Endometrial microvascular endothelial cells (primary cell): ENCODE data around the gene DZIP1L. TPM values are rescaled to one million over a fixed set of nuclear protein-coding genes. Genes with fewer than 3 reads are reported as not detected.
"Not testable (repeated sequence)": the region's sequence is repeated elsewhere in the genome, so short reads cannot be mapped to it uniquely, and the experiment has no call there.

ENCODE experiments used
- in situ Hi-C: cut with HindIII; loops from 2 replicates; pipeline ENCODE4 v1.10.0; 2017; ENCODE audit warnings: low sequenced_read_pairs, low pct_unique_long_range_greater_than_20kb; ENCODE audit errors: inconsistent ontology term
- total RNA-seq: library from RNA; depleted of rRNA; stranded (reverse); fragments of >200 nt; gene quantifications from one replicate; pipeline ENCODE4 v1.2.3, GENCODE V29; 2015; ENCODE audit errors: inconsistent ontology term

DZIP1L gene
- total RNA-seq, 1 donor from 2014 or later: 7.8 TPM

DNA sequence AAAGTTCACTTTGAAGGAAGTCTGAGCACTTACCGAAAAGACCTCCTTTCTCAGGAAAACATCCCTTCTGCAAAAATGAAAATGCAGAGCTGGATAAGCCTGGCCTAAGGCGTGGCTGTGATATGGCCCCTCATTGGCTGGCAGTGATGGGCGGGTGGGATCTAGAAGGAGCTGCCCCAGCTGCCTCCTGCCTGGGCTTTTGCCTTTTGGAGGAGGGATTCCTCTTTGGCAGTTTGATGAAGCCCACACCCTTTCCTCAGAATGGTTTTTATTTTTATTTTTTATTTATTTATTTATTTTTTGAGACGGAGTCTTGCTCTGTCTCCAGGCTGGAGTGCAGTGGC is 4.0 kb upstream of the DZIP1L start:
- in situ Hi-C loops: no loop called here

DNA sequence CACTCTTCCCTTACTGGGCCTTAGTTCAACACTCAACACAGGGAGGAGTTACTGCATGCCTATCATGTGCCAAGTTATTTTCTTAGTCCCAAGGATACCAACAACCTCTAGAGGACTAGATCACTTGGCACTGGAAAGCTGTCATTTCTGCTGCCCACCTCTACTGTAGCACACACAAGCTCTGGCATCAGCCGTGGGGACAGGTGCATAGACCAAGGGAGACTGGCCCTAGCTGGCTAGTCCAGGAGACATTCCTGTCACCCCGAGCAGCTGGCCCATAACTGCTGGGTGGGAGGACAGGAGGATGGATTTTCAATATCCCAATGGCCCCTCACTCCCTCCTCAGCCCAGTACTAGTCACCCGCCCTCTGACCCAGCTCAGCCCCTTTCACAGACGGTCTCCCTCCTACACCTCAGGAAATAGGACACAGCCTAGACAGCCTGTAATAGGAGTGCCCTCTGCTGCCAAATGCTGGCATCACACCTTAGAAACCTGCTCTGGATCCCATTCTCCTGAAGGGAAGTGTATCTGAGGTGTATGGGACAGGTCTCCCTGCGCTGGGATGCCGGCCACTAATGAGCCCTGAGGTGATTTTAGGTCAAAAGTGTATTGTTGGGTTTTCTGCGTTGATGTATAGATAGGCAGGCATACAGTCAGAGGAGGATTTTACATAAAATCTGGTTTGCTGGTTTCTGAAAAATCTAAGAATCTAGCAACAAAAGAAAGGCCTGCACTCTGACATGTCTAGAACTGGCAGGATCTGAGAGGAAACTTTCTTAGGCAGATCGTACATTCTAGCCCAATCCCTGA is 3.4 kb upstream of the DZIP1L start:
- in situ Hi-C loops: no loop called here

DNA sequence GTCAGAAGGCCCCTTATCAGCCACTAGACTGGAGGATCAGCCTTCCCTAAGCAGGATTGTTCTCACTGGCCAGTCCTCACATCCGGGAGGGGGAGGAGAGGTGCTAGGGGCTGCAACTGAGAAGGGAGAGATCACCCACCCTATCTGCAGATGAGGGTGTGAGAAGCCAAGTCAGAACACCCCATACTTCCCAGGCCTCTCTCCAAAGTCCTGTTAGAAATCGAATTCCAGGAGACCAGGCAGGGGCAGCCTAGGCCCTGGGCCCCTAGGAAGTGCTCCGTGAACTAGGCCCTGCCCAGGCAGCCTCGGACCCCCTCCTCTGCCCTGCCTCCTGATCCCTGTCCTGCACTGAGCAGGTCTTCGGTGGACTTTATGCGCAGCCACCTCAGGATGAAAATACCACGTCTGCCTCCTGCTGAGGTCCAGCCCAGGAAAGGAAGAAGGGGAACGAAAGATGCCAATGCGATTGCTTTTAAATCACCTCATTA is 933 bp downstream of the DZIP1L start:
- in situ Hi-C loops: no loop called here

DNA sequence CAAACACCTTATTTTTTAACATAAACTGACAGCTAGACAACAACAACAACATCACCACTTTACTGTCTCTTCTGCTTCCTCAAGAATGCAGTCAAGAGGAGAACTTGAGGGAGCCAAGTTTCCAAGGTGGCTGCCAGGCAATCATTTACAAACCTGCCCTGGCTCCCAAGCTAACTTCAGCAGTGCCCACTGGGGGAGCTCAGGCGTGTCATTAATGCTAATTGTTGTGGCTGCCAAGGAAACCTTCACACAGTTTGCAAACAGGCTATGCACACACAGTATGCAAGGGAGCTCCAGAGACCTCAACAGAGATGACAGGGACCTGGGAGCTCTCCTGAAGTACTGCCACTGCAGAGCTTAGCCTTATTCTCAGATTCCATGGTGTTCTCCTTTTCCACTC is 2.1 kb downstream of the DZIP1L start:
- in situ Hi-C loops: no loop called here

DNA sequence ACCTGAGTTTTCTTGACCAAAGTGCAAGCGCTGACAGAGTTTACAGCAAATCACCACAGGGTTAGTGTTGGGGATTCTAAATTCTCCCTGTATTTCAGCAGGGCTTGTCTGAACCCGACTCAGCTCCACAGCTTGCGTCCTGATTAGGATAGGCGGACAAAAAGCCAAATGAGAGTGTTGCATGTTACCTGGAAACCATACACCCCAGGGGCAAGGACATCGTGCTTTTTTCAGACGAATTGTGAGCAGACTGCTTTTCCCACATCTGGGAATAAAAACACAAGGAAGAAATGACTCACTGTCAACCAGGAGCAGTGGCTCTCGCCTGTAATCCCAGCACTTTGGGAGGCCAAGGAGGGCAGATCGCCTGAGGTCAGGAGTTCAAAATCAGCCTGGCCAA is 3.0 kb downstream of the DZIP1L start:
- in situ Hi-C loops: no loop called here

DNA sequence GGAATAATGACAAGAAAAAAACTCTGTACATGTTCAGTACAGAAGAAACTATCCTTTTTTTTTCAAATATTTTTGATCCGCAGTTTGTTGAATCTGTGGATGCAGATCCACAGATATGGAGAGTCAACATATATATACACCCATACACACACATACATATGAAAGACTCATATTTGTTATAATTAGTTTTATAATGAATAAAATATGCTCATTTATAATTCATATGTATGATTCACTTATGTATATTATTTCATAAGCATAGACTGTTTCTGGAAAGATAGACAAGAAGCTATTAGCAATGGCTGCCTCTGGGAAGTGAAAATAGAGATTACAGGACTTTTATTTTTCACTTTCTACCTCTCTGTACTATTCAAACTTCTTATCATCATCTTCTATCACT is 9.8 kb downstream of the DZIP1L start:
- in situ Hi-C loops: no loop called here

DNA sequence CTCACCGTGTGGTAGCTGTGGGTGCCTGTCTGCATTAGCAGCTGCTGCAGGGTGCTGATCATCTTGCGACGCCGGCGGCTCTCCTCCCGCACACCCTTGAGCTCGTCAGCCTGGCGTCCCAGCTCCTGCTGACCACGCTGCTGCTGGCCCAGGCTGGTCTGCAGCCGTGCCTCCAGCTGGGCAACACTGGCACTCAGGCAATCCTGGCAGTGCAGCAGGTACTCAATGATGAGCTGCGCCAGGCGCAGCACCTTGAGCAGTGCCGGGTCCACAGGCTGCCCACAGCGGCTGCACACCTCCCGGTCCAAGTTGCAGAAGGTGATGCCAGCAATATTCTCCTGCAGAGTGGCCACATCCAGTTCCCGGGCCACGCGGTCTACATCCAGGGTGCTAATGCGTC is 11.9 kb downstream of the DZIP1L start:
- in situ Hi-C loops: no loop called here

DNA sequence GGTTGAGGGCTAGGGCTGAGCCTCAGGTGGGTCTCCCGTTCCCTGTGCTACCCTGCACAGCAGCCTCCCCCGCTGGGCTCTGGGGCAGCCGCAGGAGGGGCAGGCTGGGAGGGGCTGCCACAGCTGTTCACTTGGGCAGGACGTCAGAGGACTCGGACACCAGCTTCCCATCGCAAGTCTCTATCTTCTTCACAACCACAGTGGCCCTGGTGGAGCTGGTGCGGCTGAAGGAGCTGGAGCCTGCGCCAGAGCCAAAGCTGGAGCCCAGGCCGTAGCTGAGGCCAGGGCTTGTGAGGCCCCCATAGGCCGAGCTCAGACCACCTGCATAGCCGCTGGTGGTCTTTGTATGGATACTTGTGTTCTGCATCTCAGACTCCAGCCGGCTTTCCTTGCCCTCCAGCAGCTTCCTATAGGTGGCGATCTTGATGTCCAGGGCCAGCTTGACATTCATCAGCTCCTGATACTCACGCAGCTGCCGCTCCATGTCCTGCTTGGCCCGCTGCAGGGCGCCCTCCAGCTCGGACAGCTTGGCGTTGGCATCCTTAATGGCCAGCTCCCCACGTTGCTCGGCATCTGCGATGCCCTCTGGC is 14.0 kb downstream of the DZIP1L start:
- in situ Hi-C loops: not testable (repeated sequence)

DNA sequence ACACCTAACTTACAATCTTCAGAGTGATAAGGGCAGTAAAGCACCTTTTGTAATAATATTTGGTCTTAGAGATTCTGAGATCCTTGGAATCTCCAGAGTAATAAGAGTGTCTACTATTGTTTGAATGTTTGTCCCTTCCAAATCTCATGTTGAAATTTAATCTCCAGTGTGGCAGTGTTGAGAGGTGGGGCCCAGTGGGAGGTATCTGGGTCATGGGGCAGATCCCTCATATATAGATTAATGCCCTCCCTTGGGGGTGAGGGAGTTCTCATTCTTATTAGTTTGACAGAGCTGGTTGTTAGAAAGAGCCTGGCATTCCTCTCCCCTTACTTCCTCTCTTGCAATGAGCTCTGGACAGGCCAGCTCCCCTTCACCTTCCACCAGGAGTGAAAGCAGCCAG is 16.0 kb downstream of the DZIP1L start:
- in situ Hi-C loops: no loop called here

DNA sequence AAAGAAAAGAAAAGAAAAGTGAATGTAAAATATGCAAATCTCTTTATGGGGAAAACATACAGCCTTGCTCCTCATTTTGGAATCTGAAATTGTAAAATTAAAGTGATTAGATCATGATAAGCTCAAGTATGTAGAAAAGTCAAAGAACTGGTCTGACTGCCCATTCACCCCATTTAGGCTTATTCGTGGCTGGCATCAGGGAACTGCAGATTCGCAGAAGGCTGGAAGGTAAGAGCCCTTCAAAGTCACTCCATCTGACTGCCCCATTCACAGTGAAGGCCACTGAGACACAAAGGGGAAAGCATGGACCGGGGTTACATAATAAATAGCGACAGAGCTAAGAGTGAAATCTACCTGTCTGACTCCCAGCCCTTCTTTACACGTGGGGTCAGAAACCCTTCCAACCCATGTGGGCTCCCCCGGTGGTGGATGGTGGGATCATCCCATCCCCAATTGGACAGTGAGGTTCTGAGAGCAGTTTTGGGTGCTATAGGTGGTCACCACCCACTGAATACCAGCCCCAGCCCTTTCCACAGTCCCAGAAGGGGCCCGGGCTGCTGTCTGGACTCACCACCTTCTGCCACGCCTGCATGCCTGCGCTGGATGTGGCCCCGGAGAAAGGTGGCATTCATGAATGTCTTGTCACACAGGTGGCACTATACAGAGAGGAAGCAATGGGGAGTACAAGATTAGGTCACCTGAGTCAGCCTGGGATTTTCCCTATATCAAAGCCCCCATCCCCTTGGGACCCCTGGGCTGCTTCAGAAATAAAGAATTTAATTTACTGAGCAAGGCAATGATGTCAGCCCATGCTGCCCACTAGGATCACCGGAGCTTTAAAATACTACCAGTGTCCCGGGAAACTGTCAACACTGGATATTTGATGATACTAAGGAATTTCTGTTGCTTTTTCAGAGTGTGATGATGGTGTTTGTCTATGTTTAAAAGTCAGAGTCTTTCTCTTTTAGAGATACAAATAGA is 17.9 kb downstream of the DZIP1L start:
- in situ Hi-C loops: no loop called here

DNA sequence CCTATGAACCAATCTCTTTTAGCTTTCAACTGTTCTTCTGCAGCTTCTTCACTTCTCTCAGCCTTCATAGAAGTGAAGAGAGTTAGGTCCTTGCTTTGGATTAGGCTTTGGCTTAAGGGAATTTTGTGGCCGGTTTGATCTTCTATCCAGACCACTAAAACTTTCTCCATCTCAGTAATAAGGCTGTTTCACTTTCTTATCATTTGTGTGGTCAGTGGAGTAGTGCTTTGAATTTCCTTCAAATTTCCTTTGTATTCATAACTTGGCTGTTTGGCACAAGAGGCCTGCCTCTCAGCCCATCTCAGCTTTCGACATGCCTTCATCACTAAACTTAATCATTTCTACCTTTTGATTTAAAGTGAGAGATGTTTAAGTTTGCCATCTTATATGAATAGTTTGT is 21.7 kb downstream of the DZIP1L start:
- in situ Hi-C loops: no loop called here

DNA sequence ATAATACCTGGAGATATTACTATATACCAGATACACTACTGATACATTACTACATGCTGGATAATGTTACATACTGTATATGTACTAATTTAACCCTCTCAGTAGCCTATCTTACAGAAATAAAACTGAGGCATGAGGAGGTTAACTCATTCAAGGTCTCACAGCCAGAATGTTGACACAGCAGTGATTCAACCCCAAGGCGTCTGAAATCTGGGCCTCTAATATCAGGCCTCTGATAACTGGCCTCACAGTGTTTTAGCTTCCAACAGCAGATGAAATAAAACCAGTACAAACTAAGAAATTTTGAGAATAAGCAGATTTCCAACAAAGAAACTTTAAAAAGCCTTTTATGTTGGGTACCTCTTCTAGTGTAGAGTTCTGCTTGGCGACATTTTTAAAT is 23.4 kb downstream of the DZIP1L start:
- in situ Hi-C loops: no loop called here

DNA sequence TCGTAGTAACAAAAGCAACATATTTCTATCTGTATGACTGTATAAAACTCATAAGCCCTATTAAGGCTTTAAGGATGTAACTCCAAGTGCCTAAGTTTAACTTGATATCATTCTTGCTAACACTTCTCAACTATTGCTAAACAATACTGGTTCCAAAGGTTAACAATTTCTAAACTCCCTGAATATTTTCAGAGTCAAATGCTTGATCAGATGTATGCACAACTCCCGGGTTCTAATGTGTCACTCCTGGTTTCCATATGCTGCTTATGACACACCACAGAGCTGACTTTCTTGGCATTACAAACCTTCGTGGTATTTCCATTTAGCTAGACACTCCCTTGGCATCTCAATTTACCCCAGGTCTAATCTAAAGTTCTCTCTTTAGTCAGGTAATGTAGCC is 26.3 kb downstream of the DZIP1L start:
- in situ Hi-C loops: no loop called here

DNA sequence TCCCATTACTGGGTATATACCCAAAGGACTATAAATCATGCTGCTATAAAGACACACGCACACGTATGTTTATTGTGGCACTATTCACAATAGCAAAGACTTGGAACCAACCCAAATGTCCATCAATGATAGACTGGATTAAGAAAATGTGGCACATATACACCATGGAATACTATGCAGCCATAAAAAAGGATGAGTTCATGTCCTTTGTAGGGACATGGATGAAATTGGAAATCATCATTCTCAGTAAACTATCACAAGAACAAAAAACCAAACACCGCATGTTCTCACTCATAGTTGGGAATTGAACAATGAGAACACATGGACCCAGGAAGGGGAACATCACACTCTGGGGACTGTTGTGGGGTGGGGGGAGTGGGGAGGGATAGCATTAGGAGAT is 29.7 kb downstream of the DZIP1L start:
- in situ Hi-C loops: not testable (repeated sequence)

DNA sequence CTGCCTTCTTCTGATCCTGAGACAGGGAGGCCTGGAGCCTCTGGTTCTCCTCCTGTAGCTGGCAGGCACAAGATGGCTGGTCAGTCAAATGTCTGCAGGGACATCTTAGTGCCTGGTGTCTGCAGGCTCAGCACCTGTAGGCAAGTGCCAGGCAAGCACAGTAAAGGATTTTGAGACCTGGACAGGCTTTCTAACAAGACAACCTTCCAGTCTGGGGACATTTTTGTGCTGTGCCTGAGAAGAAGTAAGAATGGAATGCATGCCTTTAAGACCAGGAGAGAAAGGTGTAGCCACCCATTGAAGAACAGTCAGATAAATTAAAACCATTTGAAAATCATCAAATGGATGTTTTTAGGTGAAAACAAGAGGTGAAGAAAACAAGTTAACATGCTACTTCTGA is 31.2 kb downstream of the DZIP1L start:
- in situ Hi-C loops: no loop called here

DNA sequence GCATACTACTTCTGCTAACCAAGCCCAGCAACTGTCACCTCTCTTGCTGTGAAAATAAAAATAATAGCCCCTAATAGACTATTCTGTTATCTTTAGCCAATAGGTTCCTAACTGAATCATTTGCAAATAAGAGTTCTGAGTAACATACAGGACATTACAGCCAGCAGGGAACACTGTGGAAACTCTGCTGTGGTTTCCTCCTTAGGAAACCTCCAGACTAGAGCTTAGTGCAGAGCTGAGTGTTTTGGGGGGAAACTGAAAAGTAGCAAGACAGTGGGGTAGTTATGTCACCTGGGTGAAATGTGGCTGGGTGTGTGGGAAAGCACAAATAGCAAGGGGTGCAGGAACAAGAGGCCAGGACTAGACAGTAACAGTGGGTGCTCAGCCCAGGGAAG is 32.4 kb downstream of the DZIP1L start:
- in situ Hi-C loops: no loop called here

DNA sequence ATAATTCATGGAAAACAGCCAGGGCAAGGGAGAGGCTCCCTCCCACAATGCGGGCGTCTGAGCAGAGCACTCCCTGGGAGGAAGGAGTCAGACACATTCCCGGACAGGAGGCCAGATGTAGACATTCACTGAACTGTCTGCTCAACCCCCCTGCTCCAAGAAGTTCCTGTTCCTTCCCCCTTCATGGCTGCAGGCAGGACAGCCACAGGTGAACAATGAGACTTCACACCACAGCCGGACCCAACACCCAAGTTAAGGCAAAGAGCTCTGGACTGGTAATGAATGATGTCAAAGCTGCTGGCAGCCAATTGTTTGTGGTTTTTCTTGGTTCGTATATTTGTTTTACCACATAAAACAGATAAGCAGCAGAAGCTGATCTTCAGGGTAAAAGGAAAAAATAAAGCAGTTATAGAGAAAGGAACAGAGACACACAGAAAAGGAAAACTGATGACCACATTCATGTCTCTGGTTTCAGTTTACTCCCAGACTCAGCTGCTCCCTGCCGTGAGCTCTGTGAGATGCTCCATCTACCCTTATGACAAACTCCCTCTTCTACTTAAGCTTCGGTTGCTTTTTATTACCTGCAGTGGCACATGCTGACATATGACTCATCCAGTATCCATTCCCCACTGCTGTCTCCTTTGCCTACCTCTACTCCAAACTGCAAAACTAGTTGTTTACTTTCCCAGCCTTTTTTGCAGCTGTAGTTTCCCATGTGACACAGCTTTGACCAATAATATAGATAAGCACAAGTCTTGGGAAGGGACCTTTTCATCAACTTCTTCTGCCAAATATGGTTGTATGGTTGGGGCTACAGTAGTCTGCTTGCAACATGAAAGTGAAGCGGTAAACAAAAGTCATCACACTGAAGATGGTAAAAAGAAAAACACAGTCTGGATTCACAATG is 33.1 kb downstream of the DZIP1L start:
- in situ Hi-C loops: no loop called here

DNA sequence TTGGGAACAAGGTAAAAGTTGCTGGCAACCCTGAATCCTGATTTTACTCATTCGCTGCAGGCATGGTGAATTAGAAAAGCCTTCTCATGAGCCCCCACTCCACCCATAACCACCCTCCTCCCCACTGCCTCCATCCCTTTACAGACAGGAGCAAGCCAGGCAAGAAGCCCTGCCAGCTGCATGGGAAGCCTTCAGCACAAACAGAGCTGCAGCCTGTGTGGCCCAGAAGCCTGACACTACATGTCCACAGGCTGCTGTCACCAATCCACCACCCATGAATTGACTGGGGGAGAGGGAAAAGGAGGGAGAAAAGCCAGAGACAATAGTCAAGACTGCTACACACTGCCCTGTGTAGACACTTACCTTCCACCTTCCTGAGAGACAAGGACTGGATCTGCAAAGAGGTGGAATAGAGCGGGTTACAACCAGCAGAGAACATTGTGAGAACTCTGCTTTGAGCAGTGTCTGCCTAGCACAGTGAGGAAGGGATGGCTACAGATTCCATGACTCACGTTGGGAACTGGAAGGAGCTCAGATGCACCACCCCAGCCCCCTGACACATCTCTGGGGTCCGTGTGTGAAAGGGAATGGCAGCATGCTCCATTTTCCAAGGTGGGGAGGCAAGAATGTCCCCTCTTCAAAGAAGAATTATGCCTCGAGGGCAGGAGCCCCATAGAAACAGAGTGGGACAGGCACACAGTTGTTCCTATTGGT is 33.9 kb downstream of the DZIP1L start:
- in situ Hi-C loops: no loop called here
